HG03159 (cell line): ENCODE data around the gene KIAA1671.

Experiments used
- ATAC-seq: cut with Tn5 transposase; IDR thresholded peaks from one replicate; pipeline ENCODE4 v1.9.1; 2021; ENCODE audit warnings: mild to moderate bottlenecking, moderate library complexity; ENCODE audit not compliant: unreplicated experiment

KIAA1671 gene

DNA sequence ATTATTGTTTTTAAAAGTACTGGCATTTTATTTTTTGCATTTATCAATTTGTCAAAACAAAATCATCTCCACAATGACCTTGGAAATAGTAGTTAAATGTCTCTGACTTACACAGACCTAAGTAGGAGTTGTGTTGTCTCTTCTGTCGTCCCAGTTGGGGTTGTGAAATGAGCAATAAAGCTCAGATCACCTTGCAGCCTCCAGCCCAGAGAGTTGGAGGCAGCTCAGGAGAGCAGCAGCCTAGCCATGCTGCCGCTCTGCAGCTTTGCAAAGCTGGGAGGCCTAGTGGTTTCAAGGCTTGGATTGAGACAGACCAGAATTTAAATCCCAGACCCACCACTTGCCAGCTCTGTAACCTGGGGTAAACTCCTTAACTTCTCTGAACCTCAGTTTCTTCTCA lies 181.9 kb downstream of the KIAA1671 start:
- ATAC-seq = no peak

DNA sequence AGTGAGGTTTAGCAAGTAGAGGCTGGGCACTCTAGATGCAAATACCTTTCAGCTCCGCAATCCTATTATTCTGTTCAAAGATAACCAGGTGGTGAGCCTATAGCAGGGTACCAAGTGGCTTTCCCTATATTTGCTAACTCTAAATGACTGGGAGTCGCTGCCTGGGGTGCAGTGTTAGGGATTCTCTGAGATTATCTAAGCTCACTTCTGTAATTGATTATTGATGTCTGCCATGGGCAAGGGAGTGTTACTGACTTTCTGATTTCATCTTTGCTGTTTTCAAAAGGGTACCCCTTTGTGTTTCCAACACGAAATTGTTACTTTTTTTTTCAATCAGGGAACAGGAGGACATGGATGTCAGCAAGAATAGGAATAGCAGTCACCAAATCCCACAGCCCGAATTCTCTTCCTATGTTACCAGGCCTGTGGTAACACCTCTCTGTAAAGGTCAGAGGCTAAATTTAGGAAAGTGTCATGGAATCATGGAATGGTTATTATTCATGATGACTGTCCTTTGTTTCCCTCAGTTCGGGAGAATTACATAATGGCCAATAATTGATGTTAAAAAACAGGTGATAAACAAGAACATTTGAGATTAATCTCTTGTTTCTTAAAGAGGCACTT lies 184.5 kb downstream of the KIAA1671 start:
- ATAC-seq = no peak

DNA sequence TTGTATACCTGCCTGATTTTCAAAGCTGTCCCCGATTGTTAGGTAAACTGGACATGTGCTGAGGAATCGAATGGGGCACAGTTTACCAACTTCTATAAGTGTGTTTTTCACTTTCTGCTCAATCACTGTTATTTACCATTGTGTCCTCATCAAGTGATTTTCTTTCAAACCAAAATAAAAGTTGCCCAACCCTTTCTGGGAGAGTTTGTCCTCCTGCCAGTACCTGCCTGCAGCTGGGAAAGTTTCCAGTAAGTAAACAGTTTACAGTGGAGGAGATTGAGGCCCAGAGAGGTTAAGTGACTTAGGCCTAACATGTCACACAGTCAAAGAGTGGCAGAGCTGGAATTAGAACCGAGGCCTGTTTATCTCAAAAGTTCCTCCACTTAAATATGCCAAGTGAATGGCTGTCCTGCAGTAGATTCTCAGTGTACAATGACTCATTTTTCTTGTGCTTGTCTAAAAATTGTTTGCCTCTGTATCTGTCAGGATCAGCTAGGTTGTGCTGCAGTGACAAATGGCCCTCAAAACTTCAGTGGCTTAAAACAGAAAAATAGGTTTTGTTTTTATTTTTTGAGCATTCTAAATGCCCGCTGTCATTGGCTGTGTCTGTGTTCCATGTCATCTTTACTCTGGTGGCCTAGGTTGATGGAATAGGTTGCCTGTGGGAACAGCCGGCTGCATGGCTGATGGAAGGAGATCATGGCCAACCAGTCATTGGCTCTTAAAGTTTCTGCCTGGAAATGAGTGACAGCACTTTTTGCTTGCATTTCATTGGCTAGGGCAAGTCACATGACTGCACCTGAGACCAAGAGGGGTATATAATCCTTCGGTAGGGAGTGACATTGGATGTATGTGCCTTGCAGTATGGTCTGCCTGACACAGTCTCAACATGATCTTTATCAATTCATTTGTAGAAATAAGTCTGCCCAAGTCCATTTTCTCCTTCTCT lies 185.3 kb downstream of the KIAA1671 start:
- ATAC-seq = no peak

- no peak for ATAC-seq
Measured at GRCh38 chr22:25139062-25139461, 186.5 kb downstream of the KIAA1671 start.

- ATAC-seq = no peak
Measured at GRCh38 chr22:25142102-25142501, 189.6 kb downstream of the KIAA1671 start.

DNA sequence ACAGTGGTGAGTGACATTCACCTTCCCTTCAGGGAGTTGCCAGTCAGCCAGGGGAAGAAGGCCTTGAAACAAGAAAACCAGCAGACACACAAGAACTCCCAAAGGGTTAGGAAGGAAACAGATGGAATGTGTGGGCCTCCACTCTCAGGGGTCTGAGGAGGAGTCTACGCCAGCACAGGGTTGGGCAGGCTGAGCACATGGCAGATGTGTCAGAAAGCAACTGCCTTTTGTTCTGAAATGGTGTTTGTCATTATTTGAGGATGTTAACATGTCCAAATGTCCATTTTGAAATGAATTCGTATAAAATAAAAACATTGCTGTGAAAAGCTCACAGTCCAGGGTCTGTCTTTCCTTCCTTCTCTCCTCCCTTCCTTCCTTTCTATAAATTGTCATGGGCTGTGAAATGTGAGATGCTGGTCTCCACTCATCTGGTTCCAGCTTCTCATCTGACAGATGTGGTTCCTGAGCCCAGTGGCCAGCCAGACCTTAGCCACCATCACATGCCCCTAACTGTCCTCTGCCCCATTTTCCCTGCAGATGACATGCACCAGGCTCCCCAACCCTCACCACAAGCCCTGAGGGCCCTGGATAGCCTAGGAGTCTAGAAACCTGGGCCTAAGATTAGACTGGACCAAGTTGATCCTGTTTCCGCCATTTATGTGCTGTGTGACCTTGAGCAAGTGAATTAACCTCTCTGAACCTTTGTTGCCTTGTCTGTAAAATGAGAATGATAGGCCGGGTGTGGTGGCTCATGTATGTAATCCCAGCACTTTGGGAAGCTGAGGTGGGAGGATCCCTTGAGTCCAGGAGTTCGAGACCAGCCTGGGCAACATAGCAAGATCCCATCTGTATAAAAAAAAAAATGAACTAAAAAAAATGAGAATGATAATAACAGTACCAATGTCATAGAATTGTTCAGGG lies 190.9 kb downstream of the KIAA1671 start:
- ATAC-seq = no peak

DNA sequence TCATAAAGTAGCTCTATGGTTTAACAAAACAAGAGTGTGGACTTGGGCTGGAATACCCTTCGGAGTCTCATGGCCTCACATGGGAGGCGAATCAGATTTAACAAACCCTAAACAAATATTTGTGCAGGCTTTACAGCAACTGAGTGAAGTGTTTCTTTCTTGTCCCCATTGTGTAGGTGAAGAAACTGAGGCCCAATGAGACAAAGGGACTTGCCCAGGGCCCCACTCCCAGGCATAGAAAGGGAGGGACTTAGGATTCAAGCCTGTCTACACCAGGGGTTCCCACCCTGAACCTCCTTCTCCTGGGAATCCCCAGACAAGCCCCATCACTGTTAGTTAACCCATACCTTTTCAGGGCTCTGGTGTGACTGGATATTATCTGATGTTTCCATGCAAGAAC lies 192.0 kb downstream of the KIAA1671 start:
- no peak for ATAC-seq

- ATAC-seq = no peak
Measured at GRCh38 chr22:25146307-25146706, 193.8 kb downstream of the KIAA1671 start.

DNA sequence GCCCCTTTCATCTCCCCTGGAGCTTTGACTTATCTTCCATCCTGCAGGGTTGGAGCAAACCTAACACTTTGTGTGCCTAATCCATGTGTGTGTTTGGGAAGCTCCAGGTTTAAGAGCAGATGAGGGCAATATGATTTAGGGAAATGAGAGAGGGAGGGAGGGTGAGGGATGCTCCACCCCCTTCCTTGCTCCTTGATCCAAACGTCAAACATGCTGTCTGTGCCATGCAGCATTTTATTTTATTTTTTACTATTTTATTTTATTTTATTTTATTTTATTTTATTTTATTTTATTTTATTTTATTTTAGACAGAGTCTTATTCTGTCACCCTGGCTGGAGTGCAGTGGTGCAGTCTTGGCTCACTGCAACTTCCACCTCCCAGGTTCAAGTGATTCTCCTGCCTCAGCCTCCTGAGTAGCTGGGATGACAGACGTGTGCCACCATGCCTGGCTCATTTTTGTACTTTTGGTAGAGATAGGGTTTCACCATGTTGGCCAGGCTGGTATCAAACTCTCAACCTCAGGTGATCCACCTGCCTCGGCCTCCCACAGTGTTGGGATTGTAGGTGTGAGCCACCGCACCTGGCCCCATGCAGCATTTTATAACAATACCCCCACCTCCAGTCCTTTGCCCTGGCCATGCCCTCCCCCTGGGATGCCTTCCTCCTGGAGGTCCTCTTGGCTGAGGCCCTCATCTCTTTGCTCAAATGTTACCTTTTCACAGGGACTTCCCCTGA lies 194.6 kb downstream of the KIAA1671 start:
- ATAC-seq = no peak

- ATAC-seq = no peak
Measured at GRCh38 chr22:25147642-25147928, 195.1 kb downstream of the KIAA1671 start.

DNA sequence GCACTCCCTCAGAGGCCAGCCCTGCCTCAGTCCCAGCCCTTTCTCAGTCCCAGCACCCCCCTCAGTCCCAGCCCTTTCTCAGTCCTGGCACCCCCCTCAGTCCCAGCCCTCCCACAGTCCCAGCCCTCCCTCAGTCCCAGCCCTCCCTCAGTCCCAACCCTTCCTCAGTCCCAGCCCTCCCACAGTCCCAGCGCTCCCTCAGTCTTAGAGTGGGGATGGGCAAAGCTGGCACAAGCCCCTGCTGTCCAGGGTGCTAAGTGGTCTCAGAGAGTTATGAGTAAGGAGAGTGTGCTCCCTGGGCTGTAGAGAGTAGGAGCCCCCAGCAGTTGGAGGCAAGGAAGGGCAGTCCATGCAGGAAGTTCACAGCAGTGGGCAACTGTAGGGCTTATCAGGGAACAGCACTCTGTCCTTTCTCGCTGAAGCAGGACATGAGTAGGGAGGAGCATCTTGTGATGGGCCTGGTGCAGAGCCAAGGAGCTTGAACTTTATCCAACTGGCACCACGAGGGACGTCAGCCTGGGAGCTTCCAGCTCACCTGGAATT lies 195.7 kb downstream of the KIAA1671 start:
- no peak for ATAC-seq

- ATAC-seq = no peak
Measured at GRCh38 chr22:25149014-25149413, 196.5 kb downstream of the KIAA1671 start.

- ATAC-seq = no peak
Measured at GRCh38 chr22:25153961-25154666, 201.6 kb downstream of the KIAA1671 start.

GRCh38 chr22:25154667-25154999 lies 202.1 kb downstream of the KIAA1671 start:
- no peak for ATAC-seq

DNA sequence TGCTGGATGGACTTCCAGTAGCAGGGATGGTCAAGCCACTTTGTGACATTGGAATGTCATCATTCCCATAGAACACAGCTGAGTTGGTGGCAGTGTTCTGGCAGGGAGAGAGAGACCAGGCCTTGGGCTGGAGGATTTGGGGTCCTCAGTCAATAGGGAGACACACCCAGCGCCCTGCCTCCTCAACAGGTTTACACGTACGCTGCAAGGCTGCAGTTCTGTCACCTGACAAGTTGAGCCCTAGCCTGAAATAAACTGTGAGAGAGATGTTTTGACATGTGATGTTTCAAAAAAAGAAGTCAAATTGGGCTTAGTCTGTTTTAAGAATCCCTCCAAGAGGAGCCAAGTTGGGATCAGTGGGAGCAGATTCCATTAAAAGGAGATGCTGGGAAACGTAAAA lies 204.2 kb downstream of the KIAA1671 start:
- ATAC-seq = no peak

GRCh38 chr22:25159028-25159427 lies 206.5 kb downstream of the KIAA1671 start:
- no peak for ATAC-seq

- ATAC-seq = no peak
Measured at GRCh38 chr22:25160120-25160996, 207.8 kb downstream of the KIAA1671 start.

GRCh38 chr22:25161017-25161915 lies 208.8 kb downstream of the KIAA1671 start:
- ATAC-seq = no peak
